DND-41 (cell line): ENCODE data around the gene DDX5.

Source experiments
- ATAC-seq: fragments of 200-7000 bp; cut with Tn5 transposase; 3 replicates; pipeline ENCODE4 v1.9.1; 2021; ENCODE audit warnings: low read depth; ENCODE audit not compliant: insufficient read depth
- DNase-seq: peaks from one replicate; pipeline ENCODE4 v3.0.0-alpha.2; 2020
- H2AFZ ChIP-seq: 2 replicates; pipeline ENCODE4 v1.6.0; 2012; ENCODE audit warnings: low read depth, low read length
- H3K27ac ChIP-seq: 2 replicates; pipeline ENCODE4 v1.5.1; 2012; ENCODE audit warnings: low read length, inconsistent platforms
- H3K27me3 ChIP-seq: fragments of 200-600 bp; sonication (generic); 2 replicates; pipeline ENCODE4 v1.6.0; 2012; ENCODE audit warnings: low read length, mild to moderate bottlenecking, inconsistent platforms; ENCODE audit not compliant: insufficient read depth, poor library complexity
- H3K36me3 ChIP-seq: 2 replicates; pipeline ENCODE4 v1.5.1; 2012; ENCODE audit warnings: low read length, inconsistent platforms; ENCODE audit not compliant: insufficient read depth
- H3K4me1 ChIP-seq: 2 replicates; pipeline ENCODE4 v1.5.1; 2012; ENCODE audit warnings: mild to moderate bottlenecking, low read length; ENCODE audit not compliant: insufficient read depth
- H3K4me2 ChIP-seq: 2 replicates; pipeline ENCODE4 v1.6.0; 2012; ENCODE audit warnings: mild to moderate bottlenecking, moderate library complexity, low read length, inconsistent platforms; ENCODE audit not compliant: insufficient read depth
- H3K4me3 ChIP-seq, 2 experiments: fragments of 200-600 bp in 1 of 2; shearing (Covaris generic) in 1 of 2; 2 replicates each; pipeline ENCODE4 v1.5.1; 2012 to 2016; ENCODE audit warnings: inconsistent platforms in 2 of 2, low read length in 2 of 2, mild to moderate bottlenecking in 2 of 2, low read depth in 1 of 2, moderate library complexity in 1 of 2
- H3K79me2 ChIP-seq: 2 replicates; pipeline ENCODE4 v1.6.0; 2012; ENCODE audit warnings: low read length, inconsistent platforms; ENCODE audit not compliant: insufficient read depth
- H3K9ac ChIP-seq: 2 replicates; pipeline ENCODE4 v1.6.0; 2012; ENCODE audit warnings: low read depth, mild to moderate bottlenecking, inconsistent platforms, low read length, moderate library complexity
- H3K9me3 ChIP-seq: 2 replicates; pipeline ENCODE4 v1.5.1; 2012; ENCODE audit warnings: low read length, moderate library complexity, mild to moderate bottlenecking, inconsistent platforms; ENCODE audit not compliant: insufficient read depth, severe bottlenecking
- H4K20me1 ChIP-seq: 2 replicates; pipeline ENCODE4 v1.6.0; 2012; ENCODE audit warnings: low read length; ENCODE audit not compliant: insufficient read depth
- EZH2 ChIP-seq: IDR thresholded peaks from 3 replicates; pipeline ENCODE4 v1.6.1; 2012; ENCODE audit warnings: borderline replicate concordance, low read depth, mild to moderate bottlenecking, moderate library complexity, low read length, inconsistent platforms; ENCODE audit not compliant: severe bottlenecking
- TF ChIP-seq, protein P1 (sequence below): IDR thresholded peaks from 2 replicates; pipeline ENCODE4 v1.5.1; 2012; ENCODE audit warnings: borderline replicate concordance, low read length, moderate library complexity, mild to moderate bottlenecking; ENCODE audit not compliant: poor library complexity, severe bottlenecking; ENCODE audit errors: extremely low read depth

The DDX5 gene

DNA sequence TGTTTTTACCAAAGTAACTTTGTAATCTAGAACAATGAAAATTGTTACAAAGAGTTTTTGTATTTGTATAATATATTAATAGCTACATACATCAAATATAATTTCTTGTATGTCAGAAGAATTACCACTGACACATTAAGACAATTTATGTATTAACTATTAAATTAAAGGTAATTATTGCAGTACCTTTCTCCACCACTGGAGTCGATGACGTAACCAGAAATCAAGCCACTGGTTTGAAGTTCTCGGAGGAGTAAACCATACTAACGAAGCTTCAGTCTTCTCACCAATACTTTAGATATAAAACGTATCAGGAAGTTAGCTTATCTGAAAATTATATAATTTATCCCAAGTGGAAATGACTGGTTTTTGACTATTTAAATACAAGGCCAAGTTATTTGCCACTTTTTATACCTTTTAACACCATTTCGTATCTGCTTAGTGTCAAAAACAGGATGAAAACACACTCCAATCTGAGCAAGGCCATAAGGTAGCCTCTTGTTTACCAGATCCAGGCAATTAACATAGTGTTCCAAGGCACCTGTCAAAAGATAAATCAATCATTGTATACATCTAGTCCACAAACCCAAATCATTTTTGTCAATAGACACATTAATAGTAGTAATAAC lies 13.5 kb downstream of the DDX5 start:
- Histone ChIP-seq H3K27me3 (no peaks in the 10 kb centered on the region), H2AFZ (no peak overlapping the region), H3K27ac (no peak overlapping the region), H3K79me2 (peaks cover 39% of the 10 kb centered on the region), H3K36me3 (peaks cover 41% of the 10 kb centered on the region), H3K4me3 (no peak overlapping the region), H3K4me2 (peak overlapping the region; percentile 14; the same call in 1 of the 2 replicates), H3K4me1 (peaks cover 36% of the 10 kb centered on the region), H4K20me1 (no peaks in the 10 kb centered on the region; the same call in 1 of the 2 replicates), H3K9me3 (no peaks in the 10 kb centered on the region), H3K9ac (no peak overlapping the region)
- no peak for ATAC-seq
- TF ChIP-seq EZH2 = no peak
- TF ChIP-seq, protein P1, sequence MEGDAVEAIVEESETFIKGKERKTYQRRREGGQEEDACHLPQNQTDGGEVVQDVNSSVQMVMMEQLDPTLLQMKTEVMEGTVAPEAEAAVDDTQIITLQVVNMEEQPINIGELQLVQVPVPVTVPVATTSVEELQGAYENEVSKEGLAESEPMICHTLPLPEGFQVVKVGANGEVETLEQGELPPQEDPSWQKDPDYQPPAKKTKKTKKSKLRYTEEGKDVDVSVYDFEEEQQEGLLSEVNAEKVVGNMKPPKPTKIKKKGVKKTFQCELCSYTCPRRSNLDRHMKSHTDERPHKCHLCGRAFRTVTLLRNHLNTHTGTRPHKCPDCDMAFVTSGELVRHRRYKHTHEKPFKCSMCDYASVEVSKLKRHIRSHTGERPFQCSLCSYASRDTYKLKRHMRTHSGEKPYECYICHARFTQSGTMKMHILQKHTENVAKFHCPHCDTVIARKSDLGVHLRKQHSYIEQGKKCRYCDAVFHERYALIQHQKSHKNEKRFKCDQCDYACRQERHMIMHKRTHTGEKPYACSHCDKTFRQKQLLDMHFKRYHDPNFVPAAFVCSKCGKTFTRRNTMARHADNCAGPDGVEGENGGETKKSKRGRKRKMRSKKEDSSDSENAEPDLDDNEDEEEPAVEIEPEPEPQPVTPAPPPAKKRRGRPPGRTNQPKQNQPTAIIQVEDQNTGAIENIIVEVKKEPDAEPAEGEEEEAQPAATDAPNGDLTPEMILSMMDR = peak; percentile 57
- no peak for DNase-seq

DNA sequence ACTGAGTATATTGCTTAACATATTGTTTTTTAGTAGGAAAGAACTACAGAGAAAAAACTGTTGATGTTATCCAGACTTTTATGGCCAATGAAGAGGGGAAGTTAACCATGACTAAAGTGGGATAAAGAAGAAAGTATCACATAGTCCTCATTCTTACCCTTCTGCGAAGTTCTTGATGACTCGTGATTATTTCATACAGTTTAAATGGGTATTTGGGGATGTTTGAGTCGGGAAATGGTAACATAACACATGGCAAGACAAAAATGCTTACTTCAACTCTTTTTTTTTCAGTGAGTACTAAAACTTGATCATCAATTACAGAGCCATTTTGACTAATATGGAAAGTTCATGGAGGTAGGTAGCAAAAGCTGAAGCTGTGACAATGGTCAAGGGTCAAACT lies 14.1 kb downstream of the DDX5 start:
- Histone ChIP-seq H3K79me2 (peaks cover 39% of the 10 kb centered on the region), H3K9ac (no peak overlapping the region), H3K4me1 (peaks cover 30% of the 10 kb centered on the region), H3K27ac (no peak overlapping the region), H3K27me3 (no peaks in the 10 kb centered on the region), H3K36me3 (peaks cover 40% of the 10 kb centered on the region), H3K4me3 (no peak overlapping the region), H3K9me3 (no peaks in the 10 kb centered on the region), H3K4me2 (no peak overlapping the region), H2AFZ (no peak overlapping the region), H4K20me1 (no peaks in the 10 kb centered on the region; the same call in 1 of the 2 replicates)
- DNase-seq (no peak), ATAC-seq (no peak)
- TF ChIP-seq, protein P1 = no peak
- no peak for TF ChIP-seq EZH2

DNA sequence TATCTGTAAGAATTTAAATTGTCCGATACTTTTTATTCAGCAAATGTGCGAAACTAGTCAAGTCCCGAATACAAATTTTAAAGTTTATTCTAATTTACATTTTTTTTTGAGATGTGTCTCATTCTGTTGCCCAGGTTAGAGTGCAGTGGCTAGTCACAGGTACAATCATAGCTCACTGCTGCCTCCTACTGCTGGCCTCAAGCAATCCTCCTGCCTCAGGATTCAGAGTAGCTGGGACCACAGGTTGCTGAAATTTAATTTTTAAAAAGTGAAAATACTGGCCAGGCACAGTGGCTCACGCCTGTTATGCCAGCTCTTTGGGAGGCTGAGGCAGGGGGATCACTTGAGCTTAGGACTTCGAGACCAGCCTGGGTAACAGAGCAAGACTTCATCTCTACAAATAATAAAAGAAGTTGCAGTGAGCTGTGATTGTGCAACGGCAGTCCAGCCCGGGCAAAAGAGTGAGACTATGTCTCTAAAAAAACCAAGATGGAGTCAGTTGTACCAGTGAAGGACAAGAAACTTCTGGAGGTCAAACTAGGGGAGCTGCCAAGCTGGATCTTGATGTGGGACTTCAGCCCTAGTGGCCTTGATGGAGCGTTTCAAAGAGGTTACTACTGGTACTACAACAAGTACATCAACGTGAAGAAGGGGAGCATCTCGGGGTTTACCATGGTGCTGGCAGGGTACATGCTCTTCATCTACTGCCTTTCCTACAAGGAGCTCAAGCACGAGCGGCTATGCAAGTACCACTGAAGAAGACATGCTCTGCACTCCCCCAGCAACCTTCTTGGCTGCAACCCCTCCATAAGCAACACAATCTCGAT lies 14.8 kb downstream of the DDX5 start:
- DNase-seq (peak; percentile 63), ATAC-seq (peak; percentile 74)
- Histone ChIP-seq H3K79me2 (peaks cover 33% of the 10 kb centered on the region), H3K9ac (no peak overlapping the region), H3K4me3 (no peak overlapping the region), H3K27ac (no peak overlapping the region), H4K20me1 (no peaks in the 10 kb centered on the region; the same call in 1 of the 2 replicates), H3K36me3 (peaks cover 40% of the 10 kb centered on the region), H3K4me1 (peaks cover 30% of the 10 kb centered on the region), H2AFZ (no peak overlapping the region), H3K27me3 (no peaks in the 10 kb centered on the region), H3K4me2 (no peak overlapping the region), H3K9me3 (no peaks in the 10 kb centered on the region)
- TF ChIP-seq EZH2 = no peak
- TF ChIP-seq, protein P1 = peak; percentile 71
